ENCODE measurements around the gene CHD3.

Gene CHD3

GRCh38 chr17:7842380-7843256 lies 46.0 kb upstream of the CHD3 start:
- peak; percentile 3 for TF ChIP-seq CTCF (IDR thresholded peaks at IDR 0.05; ENCODE audit: extremely low read depth, missing control alignments)
- DNase-seq (ENCODE audit: low spot score): peak; percentile 84

GRCh38 chr17:7843257-7843535 lies 45.4 kb upstream of the CHD3 start:
- TF ChIP-seq CTCF (IDR thresholded peaks at IDR 0.05; ENCODE audit: extremely low read depth, missing control alignments): no peak
- no peak for DNase-seq (ENCODE audit: low spot score)

GRCh38 chr17:7843536-7844291 lies 44.9 kb upstream of the CHD3 start:
- DNase-seq (ENCODE audit: low spot score): peak; percentile 94
- TF ChIP-seq CTCF (IDR thresholded peaks at IDR 0.05; ENCODE audit: extremely low read depth, missing control alignments): no peak

- DNase-seq (ENCODE audit: low spot score): peak; percentile 95
Measured at GRCh38 chr17:7844292-7845154, 44.1 kb upstream of the CHD3 start.

GRCh38 chr17:7845359-7846062 lies 43.1 kb upstream of the CHD3 start:
- no peak for DNase-seq (ENCODE audit: low spot score)
- no peak for TF ChIP-seq CTCF (IDR thresholded peaks at IDR 0.05; ENCODE audit: extremely low read depth, missing control alignments)

More at GRCh38 chr17:7844292-7845154, 44.1 kb upstream of the CHD3 start:
- no peak for TF ChIP-seq CTCF (IDR thresholded peaks at IDR 0.05; ENCODE audit: extremely low read depth, missing control alignments)

GRCh38 chr17:7846063-7846735 lies 42.4 kb upstream of the CHD3 start:
- no peak for TF ChIP-seq CTCF (IDR thresholded peaks at IDR 0.05; ENCODE audit: extremely low read depth, missing control alignments)
- DNase-seq (ENCODE audit: low spot score): no peak
